ENCODE results near the gene UTF1.
"Not testable (repeated sequence)": the region's sequence is repeated elsewhere in the genome, so short reads cannot be mapped to it uniquely, and the experiment has no call there.

Gene UTF1

GRCh38 chr10:133219782-133220181 is 10.2 kb upstream of the UTF1 start:
- no peak for TF ChIP-seq CTCF (IDR thresholded peaks at IDR 0.05; ENCODE audit: borderline replicate concordance, insufficient read depth, low read depth, low read length)
- no peak overlapping the region for H3K4me3 ChIP-seq (ENCODE audit: low read depth, low read length)

- TF ChIP-seq CTCF (IDR thresholded peaks at IDR 0.05; ENCODE audit: borderline replicate concordance, insufficient read depth, low read depth, low read length) = no peak
- no peak overlapping the region for H3K4me3 ChIP-seq (ENCODE audit: low read depth, low read length)
Observed at GRCh38 chr10:133221331-133221730, 8.7 kb upstream of the UTF1 start.

GRCh38 chr10:133221756-133222155 is 8.3 kb upstream of the UTF1 start:
- H3K4me3 ChIP-seq (ENCODE audit: low read depth, low read length) = not testable (repeated sequence)

GRCh38 chr10:133224076-133224475 is 5.9 kb upstream of the UTF1 start:
- TF ChIP-seq CTCF (IDR thresholded peaks at IDR 0.05; ENCODE audit: borderline replicate concordance, insufficient read depth, low read depth, low read length) = no peak
- no peak overlapping the region for H3K4me3 ChIP-seq (ENCODE audit: low read depth, low read length)

- TF ChIP-seq CTCF (IDR thresholded peaks at IDR 0.05; ENCODE audit: borderline replicate concordance, insufficient read depth, low read depth, low read length) = no peak
- no peak overlapping the region for H3K4me3 ChIP-seq (ENCODE audit: low read depth, low read length)
Observed at GRCh38 chr10:133224756-133225372, 5.2 kb upstream of the UTF1 start.

GRCh38 chr10:133225707-133226191 is 4.3 kb upstream of the UTF1 start:
- H3K4me3 ChIP-seq (ENCODE audit: low read depth, low read length) = no peak overlapping the region
- no peak for TF ChIP-seq CTCF (IDR thresholded peaks at IDR 0.05; ENCODE audit: borderline replicate concordance, insufficient read depth, low read depth, low read length)

GRCh38 chr10:133226251-133226808 is 3.7 kb upstream of the UTF1 start:
- no peak overlapping the region for H3K4me3 ChIP-seq (ENCODE audit: low read depth, low read length)
- no peak for TF ChIP-seq CTCF (IDR thresholded peaks at IDR 0.05; ENCODE audit: borderline replicate concordance, insufficient read depth, low read depth, low read length)

Measured in GM12875 (cell line).